ENCODE results near the gene GPR32. TPM values are rescaled to one million over a fixed set of nuclear protein-coding genes. Genes with fewer than 3 reads are reported as not detected.

GPR32 gene
- total RNA-seq, 1 donor: not detected

- no peak overlapping the region for H2AFZ ChIP-seq (ENCODE audit: low read length)
- H3K27me3 ChIP-seq (ENCODE audit: insufficient read depth, low read length): peaks cover 28% of the 10 kb centered on the region
- H3K36me3 ChIP-seq (ENCODE audit: insufficient read depth, low read length): no peaks in the 10 kb centered on the region
- H3K9me3 ChIP-seq (ENCODE audit: low read depth, low read length): no peaks in the 10 kb centered on the region
- no peaks in the 10 kb centered on the region for H3K4me1 ChIP-seq (ENCODE audit: insufficient read depth, low read length)
- H3K4me2 ChIP-seq (ENCODE audit: insufficient read depth, low read length): no peak overlapping the region
- no peaks in the 10 kb centered on the region for H3K79me2 ChIP-seq (ENCODE audit: insufficient read depth, low read length)
- DNase-seq (ENCODE audit: insufficient read length, low spot score, missing footprints): peak; percentile 71
- no peaks in the 10 kb centered on the region for H4K20me1 ChIP-seq (ENCODE audit: insufficient read depth, low read length)
- H3K27ac ChIP-seq (ENCODE audit: low read depth, low read length): no peak overlapping the region
- H3K4me3 ChIP-seq (ENCODE audit: insufficient read depth, low read length): no peak overlapping the region
- no peak for TF ChIP-seq CTCF (IDR thresholded peaks at IDR 0.05; ENCODE audit: extremely low read depth, low read depth, low read length)
These were observed 48.7 kb downstream of the GPR32 start for GRCh38 chr19:50818859-50819472.

DNA sequence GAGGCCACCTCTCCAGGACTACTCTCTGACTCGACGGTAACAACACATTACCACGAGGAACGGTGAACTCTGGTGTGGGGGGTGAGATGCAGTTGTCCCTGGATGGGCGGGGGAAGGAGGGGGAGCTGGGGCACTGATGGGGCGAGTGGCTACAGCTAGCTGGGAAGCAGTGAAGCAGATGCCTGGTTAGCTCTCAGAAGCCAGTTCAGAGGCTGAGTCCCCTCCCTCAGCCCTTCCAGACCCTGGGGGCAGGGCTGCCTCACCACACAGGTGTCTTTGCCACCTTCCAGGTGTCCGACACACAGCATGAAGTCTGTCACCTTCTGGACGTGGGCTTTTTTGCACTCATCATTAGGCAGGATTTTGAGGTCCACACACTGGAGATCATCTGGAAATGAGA lies 49.4 kb downstream of the GPR32 start:
- no peaks in the 10 kb centered on the region for H4K20me1 ChIP-seq (ENCODE audit: insufficient read depth, low read length)
- H3K9me3 ChIP-seq (ENCODE audit: low read depth, low read length): no peaks in the 10 kb centered on the region
- no peaks in the 10 kb centered on the region for H3K79me2 ChIP-seq (ENCODE audit: insufficient read depth, low read length)
- H2AFZ ChIP-seq (ENCODE audit: low read length): no peak overlapping the region
- peaks cover 28% of the 10 kb centered on the region for H3K27me3 ChIP-seq (ENCODE audit: insufficient read depth, low read length)
- no peak overlapping the region for H3K4me2 ChIP-seq (ENCODE audit: insufficient read depth, low read length)
- no peak overlapping the region for H3K27ac ChIP-seq (ENCODE audit: low read depth, low read length)
- H3K4me3 ChIP-seq (ENCODE audit: insufficient read depth, low read length): no peak overlapping the region
- H3K4me1 ChIP-seq (ENCODE audit: insufficient read depth, low read length): no peaks in the 10 kb centered on the region
- no peak for TF ChIP-seq CTCF (IDR thresholded peaks at IDR 0.05; ENCODE audit: extremely low read depth, low read depth, low read length)
- DNase-seq (ENCODE audit: insufficient read length, low spot score, missing footprints): peak; percentile 49
- no peaks in the 10 kb centered on the region for H3K36me3 ChIP-seq (ENCODE audit: insufficient read depth, low read length)

DNA sequence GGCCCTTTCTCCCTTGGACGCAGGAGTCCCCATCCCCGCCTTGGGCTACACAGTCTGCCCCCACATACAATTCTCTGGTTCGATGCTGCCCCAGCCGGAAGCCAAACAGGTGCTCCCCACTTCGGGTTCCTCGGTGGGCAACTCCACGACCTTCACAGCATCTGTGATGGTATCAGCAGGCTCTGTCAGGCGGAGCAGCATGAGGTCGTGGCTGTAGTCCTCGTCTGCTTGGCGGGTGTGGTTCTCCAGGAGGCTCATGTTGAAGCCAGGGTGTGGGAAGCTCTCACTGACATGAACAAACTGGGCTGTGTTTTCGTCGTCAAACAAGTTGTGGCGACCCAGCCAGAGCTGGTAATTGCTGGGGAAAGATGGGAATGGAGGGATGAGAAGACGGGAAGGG lies 49.8 kb downstream of the GPR32 start:
- no peaks in the 10 kb centered on the region for H3K4me1 ChIP-seq (ENCODE audit: insufficient read depth, low read length)
- H4K20me1 ChIP-seq (ENCODE audit: insufficient read depth, low read length): no peaks in the 10 kb centered on the region
- no peak overlapping the region for H3K4me2 ChIP-seq (ENCODE audit: insufficient read depth, low read length)
- no peak overlapping the region for H3K4me3 ChIP-seq (ENCODE audit: insufficient read depth, low read length)
- no peaks in the 10 kb centered on the region for H3K79me2 ChIP-seq (ENCODE audit: insufficient read depth, low read length)
- H3K9me3 ChIP-seq (ENCODE audit: low read depth, low read length): no peaks in the 10 kb centered on the region
- DNase-seq (ENCODE audit: insufficient read length, low spot score, missing footprints): peak; percentile 48
- H3K27ac ChIP-seq (ENCODE audit: low read depth, low read length): no peak overlapping the region
- no peaks in the 10 kb centered on the region for H3K36me3 ChIP-seq (ENCODE audit: insufficient read depth, low read length)
- H2AFZ ChIP-seq (ENCODE audit: low read length): no peak overlapping the region
- peaks cover 28% of the 10 kb centered on the region for H3K27me3 ChIP-seq (ENCODE audit: insufficient read depth, low read length)
- no peak for TF ChIP-seq CTCF (IDR thresholded peaks at IDR 0.05; ENCODE audit: extremely low read depth, low read depth, low read length)

GRCh38 chr19:50820549-50821247 lies 50.4 kb downstream of the GPR32 start:
- H3K79me2 ChIP-seq (ENCODE audit: insufficient read depth, low read length): no peaks in the 10 kb centered on the region
- peaks cover 28% of the 10 kb centered on the region for H3K27me3 ChIP-seq (ENCODE audit: insufficient read depth, low read length)
- H3K27ac ChIP-seq (ENCODE audit: low read depth, low read length): no peak overlapping the region
- no peaks in the 10 kb centered on the region for H3K36me3 ChIP-seq (ENCODE audit: insufficient read depth, low read length)
- no peak for TF ChIP-seq CTCF (IDR thresholded peaks at IDR 0.05; ENCODE audit: extremely low read depth, low read depth, low read length)
- H3K9me3 ChIP-seq (ENCODE audit: low read depth, low read length): no peaks in the 10 kb centered on the region
- H3K4me1 ChIP-seq (ENCODE audit: insufficient read depth, low read length): no peaks in the 10 kb centered on the region
- no peak overlapping the region for H2AFZ ChIP-seq (ENCODE audit: low read length)
- no peaks in the 10 kb centered on the region for H4K20me1 ChIP-seq (ENCODE audit: insufficient read depth, low read length)
- no peak overlapping the region for H3K4me3 ChIP-seq (ENCODE audit: insufficient read depth, low read length)
- DNase-seq (ENCODE audit: insufficient read length, low spot score, missing footprints): peak; percentile 55
- no peak overlapping the region for H3K4me2 ChIP-seq (ENCODE audit: insufficient read depth, low read length)
